PC-9 (cell line): ENCODE measurements around the gene EEF1AKMT3.

Experiments
- CTCF ChIP-seq: fragments of 200-600 bp; sonication (generic); conservative IDR thresholded peaks from 2 replicates; pipeline ENCODE4 v1.6.1; 2017; ENCODE audit warnings: mixed run types, antibody characterized with exemption, mild to moderate bottlenecking, moderate library complexity
- EZH2 ChIP-seq: fragments of 200-600 bp; sonication (generic); IDR thresholded peaks from 2 replicates; pipeline ENCODE4 v1.8.0; 2017; ENCODE audit warnings: antibody characterized with exemption, low read depth

- TF ChIP-seq CTCF (no peak), EZH2 (no peak)
Observed at GRCh38 chr12:57777911-57778310, 5.5 kb downstream of the EEF1AKMT3 start.
